GM18907 (cell line): Measurements from ENCODE around the gene SHQ1.
A peak's percentile ranks its signal among the peaks of the same experiment; 100 is the strongest.
"Not testable (repeated sequence)": the region's sequence is repeated elsewhere in the genome, so short reads cannot be mapped to it uniquely, and the experiment has no call there.

ENCODE experiments used
- ATAC-seq: cut with Tn5 transposase; IDR thresholded peaks from one replicate; pipeline ENCODE4 v1.9.1; 2021; ENCODE audit warnings: mild to moderate bottlenecking, moderate library complexity; ENCODE audit not compliant: unreplicated experiment

SHQ1 gene

DNA sequence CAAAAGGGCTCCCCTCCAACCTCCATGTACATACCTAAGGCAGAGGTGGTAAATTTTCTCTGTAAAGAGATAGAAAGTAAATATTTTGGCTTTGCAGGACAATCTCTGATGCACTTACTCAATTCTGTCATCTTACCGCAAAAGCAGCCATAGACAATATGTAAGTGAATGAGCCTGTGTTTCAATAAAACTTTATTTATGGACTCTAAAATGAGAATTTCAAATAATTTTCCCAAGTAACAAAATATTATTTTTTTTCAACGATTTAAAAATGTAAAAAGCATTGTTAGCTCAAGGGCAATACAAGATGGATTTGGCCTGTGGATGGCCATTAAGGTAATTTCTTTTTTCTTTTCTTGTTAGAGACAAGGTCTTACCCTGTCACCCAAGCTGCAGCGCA lies 44.7 kb downstream of the SHQ1 start:
- ATAC-seq: no peak

DNA sequence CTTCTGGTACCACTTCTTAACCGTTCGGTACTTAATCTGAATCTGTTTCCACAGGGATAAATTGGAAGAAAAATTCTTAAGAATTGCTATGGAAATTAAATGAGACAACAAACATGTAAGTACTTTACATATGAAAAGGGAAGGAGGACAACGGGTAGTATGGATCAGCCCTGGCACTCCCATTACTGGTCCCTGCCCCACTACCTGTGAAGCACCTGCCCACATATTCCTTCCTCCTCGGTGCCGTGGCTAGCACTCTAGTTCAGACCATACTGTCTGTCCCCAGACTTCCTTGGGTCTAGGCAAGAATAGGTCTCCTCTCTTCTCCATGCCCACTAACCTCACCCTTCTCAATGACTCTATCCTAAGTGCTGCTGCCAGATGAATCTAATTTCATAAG lies 46.2 kb downstream of the SHQ1 start:
- no peak for ATAC-seq

DNA sequence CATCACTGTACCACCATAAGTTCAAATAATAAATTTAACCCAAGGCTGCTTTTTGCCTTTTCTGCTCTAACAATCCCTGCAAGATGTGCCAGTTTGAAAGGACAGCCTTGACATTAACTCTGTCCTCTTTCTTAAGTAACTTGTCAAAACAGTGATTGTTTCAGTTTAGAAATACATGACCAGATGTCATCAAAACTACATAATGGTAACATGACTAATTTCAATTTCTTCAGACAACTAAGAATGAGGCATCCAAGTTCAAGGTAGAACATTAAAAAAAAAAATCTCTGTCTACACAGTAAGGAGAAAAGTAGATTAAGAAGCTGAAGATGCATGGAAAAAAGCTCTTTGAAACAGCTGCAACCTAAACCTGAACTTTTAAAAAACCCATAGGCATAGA lies 47.4 kb downstream of the SHQ1 start:
- no peak for ATAC-seq

DNA sequence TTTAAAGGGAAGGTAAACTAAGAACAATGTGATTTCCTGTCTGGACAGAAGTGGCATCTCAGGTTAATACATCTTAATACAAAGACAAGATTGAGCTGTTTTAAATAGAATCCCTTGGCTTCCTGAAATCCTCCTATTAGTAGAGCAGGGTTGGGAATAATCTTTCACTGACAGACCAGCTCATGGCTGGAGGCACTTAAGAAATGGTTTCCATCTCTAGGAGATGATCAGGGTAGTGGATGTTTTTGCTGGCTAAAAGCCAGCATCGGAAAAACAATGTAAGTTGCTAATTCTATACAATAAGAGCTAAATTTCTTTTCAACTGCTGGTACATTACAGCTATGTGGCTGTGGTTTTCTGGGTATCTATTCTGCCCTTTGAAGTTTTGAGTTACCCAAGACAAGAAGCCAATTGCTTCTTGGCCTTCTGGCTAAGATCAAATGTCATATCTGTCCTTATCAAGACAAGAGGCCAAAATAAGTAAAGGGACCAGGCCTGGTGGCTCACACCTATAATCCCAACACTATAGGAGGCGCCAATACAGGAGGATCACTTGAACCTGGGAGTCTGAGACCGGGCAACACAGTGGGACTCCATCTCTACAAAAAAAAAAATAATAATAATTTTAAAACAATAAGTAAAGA lies 49.6 kb downstream of the SHQ1 start:
- no peak for ATAC-seq

DNA sequence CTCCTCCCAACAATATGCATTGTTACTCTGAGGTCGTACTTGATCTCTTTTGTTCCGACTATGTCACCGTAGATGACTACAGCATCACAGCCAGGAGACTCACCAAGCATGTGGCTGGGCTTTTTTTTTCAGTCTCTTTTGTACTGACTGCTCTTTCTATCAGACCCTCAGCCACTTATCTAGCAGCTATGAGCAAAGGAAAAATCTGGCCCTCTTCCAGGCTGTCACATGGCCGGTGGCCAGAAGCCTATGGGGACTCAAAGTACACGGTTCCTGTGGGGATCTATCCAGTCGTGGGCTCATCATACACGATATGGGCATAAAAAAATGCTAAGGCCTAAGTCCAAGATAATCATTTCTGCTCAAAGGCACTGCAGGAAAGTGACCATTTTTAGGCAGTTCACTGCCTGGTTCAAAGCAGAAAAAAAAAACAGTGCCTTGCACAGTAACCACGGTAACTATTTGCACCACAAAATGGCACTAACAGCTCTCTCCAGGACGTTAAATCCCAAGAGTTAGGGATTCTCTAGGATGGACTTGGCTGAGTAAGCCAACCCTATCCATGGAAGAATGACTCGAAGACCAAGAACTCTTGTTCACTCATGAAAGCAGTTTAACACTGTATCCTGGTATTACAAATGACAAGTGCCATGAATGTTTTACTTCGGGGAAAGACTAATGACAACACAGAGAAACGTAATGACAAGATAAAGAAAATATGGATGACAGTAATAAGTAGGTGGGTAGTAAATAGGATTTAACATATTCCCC lies 50.3 kb downstream of the SHQ1 start:
- no peak for ATAC-seq

DNA sequence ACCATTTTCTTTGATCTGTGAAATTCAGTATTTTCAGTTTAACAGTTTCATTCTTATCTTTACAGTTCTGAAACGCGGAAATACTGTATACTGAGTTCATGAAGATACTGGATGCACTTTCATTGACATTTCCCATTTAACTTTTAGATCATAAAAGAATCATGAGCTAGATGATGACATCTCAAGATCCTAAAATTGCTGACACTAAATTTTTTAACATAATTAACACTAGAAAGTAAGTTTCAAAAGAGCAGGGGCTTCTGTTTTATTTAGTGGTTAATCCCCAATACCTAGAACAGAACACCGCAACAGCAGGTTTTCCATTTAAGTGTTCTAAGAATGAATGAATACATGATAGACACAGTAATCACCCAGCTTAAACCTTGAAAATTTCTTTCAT lies 54.2 kb downstream of the SHQ1 start:
- no peak for ATAC-seq

DNA sequence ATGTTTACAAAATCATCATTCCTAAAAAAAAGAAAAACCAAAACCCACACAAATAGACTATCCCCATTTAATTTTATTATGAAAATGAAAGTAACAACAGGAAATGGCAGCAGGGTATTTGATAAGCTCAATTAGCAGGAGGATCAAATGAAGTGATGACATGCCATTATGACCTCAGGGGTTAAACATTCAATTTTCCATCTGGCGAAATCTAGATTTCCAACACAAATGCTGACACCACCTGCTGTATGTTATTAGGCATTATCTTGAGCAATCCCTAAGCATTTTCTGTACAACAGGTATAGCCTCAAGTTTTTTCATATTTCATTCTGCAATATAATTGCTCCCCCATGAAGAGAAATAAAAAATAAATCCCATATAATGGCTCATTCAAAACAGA lies 57.1 kb downstream of the SHQ1 start:
- ATAC-seq: no peak

DNA sequence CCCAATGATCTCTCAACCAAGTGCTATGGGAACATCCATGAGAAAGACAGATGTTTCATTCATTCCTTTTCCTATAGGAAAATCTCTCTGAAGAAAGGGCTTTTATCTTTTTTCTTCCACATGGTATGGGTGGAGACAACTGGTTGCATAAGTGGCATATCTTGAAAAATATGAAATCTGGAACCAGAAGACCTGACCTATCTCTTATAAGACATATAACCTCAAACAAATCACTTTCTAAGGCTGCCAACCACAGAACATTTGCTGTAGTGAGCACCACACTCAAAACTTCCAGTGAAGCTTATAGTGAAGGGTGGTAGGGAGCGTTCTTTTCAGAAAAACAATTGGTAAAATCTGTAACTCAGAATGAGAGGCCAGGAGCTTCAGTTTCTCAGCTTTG lies 58.5 kb downstream of the SHQ1 start:
- ATAC-seq: no peak

DNA sequence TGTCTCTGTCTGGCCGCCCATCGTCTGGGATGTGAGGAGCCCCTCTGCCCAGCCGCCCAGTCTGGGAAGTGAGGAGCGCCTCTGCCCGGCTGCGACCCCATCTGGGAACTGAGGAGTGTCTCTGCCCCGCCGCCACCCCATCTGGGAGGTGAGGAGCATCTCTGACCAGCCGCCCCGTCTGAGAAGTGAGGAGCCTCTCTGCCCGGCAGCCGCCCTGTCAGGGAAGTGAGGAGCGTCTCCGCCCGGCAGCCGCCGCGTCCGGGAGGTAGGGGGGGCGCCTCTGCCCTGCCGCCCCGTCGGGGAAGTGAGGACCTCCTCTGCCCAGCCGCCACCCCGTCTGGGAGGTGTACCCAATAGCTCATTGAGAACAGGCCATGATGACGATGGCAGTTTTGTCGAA lies 60.0 kb downstream of the SHQ1 start:
- ATAC-seq: not testable (repeated sequence)

DNA sequence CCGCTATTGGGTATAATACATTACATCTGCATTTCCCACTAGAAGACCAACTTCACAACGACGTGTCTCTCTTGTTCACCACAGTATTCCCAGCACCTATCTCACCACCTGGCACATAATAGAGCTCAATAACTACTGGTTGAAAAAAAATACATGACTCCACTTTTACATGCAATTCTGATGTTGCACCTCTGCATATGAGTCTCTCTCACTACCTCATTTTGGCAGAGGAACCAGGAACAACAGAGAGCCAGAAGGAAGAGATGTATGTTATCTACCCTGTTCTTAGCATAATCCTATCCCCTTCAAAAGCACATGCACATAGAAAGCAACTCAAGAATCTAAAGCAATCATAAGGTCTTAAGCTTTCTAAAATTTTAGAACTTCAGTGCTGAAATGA lies 61.6 kb downstream of the SHQ1 start:
- ATAC-seq: no peak

DNA sequence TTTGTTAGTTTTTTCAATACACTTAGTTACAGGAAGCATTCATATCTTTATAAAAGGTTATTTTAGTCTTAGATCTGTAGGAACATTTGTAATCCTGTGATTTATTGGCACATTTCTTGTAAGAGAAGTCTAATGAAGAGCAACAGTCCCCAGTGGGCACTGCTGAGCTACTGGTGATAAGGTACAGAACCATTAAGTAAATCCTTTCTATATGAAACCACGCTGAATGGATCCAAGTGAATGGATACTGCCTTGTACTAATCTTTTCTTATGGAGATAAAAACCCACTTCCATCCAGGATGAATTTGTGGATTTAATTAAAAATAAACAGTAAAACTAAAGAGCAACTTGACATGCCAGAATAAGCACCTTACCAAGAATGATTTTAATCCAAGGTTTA lies 64.0 kb downstream of the SHQ1 start:
- ATAC-seq: no peak

DNA sequence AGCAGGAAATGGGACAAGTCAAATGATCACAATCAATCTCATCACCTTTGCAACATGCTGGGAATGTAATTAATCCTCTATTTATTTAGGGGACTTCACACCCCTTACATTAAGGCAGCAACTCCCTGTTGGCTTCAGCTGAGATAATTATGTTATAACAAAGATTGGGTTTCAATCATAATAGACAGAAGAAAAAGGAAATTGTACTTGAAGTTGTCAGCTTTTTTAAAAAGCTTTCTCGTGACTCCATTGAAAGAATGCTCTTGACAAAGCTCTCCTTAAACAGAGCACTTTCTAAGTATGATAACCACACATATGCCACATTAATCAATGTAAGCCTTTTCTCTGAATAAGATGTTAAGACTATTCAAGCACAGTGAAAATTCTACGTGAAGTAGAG lies 65.7 kb downstream of the SHQ1 start:
- no peak for ATAC-seq

DNA sequence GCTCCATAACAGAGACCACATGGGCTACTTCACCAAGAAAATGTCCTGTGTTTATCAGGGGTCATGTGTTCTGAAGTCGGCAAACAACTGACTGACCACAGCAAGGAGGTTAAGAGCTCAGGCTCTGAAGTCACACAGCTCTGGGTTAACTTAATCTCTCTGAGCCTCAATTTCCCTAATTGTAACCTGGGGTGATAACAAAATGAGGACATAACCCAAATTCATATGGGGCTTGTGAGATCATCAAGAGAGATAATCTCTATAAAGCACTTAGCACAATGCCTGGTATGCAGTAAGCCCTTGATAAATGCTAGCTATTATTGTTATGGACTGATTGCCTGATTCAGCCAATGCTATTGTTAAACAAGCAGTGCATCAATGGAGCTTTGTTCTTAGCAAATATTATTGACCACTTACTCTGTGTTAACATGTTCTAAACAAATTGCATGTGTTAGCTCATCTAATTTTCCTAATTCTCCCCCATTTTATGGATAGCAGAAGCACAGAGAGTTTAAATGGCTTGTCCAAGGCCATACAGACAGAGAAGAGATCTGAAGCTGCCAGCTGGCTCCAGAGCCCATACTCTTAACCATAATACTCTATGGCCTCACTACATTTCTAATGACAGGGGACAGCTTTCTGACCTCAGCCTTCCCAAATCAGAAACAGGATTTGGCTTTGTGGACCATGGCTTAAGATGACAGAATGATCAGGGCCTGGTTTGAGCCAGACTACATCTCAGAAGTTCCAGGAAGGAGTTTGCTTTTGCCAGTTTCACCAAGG lies 78.3 kb downstream of the SHQ1 start:
- ATAC-seq: no peak

DNA sequence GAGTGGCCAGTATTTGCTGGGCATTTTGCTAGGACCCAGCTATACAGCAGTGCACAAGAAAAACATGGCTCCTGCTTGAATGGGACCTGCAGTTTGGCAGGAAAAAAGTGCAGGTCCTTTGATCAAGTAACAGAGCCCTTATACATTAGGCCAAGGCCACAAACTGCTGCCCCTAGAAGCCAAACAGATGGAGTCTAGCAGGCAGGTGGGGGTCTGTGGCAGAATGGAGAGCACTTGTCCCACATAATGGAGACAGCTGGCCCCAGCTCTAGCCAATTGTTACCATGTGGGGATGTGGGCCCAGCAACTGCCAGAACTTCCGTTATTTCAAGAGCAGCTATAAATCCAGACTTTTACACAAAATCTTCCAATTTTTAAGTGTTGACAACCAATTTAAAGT lies 79.3 kb downstream of the SHQ1 start:
- ATAC-seq: no peak

DNA sequence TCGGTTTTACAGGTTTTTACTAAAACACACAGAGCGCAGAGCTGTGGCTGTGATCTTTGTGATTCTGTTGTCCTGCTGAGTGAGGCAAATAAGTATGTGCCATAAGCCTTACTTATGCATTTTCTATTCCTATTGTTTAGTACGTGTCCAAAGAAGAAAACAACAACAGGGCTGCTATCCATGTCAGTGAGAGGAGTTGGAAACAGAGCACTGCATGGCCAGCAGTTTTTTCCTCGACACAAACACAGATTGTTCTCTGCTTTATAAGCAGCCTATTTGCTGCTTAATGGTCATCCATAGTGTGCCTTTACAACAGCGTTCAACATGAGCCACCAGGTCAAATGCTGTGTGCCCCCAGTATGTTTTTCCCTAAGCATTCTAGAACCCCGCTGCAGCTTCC lies 79.8 kb downstream of the SHQ1 start:
- no peak for ATAC-seq

DNA sequence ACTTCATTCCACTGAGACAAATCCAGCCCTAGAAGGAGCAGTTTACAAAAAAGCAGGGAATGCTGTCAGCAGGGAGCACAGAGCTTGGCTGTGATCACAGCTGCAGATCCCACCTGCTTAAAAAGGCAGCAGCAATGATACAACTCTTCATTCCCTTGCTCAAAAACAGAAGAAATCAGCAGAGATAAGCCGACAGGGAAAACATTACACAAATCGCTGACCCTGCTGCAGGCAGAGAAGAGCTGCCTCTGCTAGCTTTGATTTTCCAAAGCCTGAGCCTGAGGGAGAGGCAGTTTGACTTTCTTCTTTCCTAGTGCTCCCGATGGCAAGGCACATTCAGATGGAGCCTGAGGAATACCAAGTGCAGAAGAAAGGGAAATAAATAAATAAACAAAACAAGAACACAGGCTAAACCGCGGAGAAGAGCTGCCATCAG lies 80.2 kb downstream of the SHQ1 start:
- no peak for ATAC-seq

DNA sequence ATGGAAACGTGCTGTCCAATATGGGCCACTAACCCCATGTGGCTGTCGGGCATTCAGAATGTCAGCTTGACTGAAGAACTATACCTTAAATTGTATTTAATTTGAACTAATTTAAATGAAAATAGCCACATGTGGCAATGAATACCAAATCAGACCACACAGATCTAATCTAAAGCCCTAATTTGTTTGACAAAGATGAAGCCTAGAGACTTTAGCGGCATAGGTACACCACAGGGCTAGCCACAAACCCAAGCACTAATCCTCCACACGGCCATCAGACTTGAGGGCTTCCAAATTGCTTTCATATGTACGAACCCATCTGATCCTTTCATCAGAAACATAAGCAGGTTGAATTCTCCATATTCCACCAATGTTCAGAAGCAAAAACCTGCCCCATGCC lies 81.4 kb downstream of the SHQ1 start:
- ATAC-seq: no peak

DNA sequence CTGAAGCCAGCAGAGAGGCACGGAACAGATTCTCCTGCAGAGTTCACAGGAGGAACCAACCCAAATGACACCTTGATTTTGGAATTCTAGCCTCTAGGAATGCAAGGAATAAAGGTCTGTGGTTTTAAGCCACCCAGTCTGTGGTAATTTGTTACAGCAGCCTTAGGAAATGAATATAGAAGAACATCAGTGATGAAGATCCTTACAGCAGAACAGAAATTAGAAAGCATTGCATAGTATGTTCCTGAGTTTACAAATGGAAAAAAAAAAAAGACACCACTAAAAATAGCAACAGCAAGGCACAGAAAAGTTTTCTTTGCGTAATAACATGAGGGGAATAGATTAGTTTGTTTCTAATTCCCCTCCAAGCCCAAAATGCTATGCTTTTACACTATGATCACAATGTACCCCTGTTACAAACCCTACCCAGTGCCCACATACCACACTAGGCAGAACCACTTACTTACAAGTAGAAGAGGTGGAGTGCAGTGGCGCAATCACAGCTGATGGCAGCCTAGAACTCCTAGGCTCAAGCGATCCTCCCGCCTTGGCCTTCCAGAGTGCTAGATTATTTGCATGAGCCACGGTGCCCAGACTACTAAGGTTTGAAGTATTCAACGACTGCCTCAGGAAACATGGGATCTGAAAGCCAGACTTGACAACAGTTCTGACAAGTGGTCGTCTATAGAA lies 84.3 kb downstream of the SHQ1 start:
- ATAC-seq: no peak

DNA sequence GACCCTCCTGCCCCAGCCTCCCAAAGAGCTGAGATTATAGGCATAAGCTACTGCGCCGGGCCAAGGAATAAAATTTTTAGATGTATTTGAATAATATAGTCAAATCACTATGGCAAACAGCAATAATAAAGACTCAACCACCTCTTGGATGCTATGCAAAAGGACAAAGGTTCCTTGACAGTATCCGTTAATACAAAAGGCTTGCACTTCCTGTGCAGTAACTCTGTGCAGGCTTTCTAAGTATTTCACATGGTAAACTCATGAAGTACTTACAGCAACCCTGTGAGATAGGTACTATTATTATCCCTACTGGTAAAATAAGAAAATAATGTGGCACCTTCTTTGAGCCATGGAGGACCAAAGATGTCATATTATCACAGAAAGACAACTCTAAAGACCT lies 86.8 kb downstream of the SHQ1 start:
- no peak for ATAC-seq

DNA sequence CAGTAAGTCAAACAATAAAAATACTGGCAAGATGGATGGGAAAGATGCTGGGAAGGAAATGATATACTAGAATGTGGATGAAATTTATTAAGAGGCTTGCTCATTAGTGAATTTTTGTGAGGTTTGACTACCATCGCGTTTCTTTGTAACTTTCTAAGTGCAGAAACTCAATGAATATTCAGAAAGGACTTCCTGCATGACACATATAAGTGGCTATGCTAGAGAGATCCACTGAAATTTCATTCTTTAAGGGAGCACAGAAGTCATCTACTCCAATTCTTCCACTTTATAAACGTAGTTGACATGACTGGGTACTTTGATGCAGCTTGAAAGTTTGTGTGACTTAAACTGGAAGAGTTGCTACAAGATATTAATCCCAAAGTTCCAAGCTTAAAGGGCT lies 88.0 kb downstream of the SHQ1 start:
- no peak for ATAC-seq

DNA sequence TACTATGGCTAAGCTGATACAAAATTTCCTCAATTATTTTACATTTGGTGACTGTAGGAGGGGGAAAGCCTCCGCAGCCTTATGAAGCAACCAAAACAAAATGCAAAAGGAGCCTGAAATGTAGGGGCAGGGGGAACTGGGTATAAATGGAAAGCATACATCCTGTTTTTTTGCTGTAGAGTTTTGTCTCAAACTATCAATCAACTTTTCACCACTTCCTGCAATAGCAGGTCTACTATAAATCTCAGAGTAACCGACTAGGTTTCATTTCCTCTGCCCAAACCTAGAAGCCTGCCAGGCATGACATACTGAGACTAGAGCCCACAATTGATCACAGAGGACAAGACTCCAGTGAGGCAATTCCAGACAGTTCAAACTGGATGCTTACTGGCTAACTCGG lies 91.3 kb downstream of the SHQ1 start:
- ATAC-seq: peak; percentile 100
